Ishikawa (cell line): ENCODE measurements around the gene SOBP.

Experiments used
- CEBPB ChIP-seq: IDR thresholded peaks from 2 replicates; pipeline ENCODE4 v1.6.1; 2012
- CREB1 ChIP-seq: IDR thresholded peaks from 2 replicates; pipeline ENCODE4 v1.6.1; 2012; ENCODE audit warnings: low read depth
- EGR1 ChIP-seq: IDR thresholded peaks from 2 replicates; pipeline ENCODE4 v1.6.1; 2012
- EP300 ChIP-seq: IDR thresholded peaks from 2 replicates; pipeline ENCODE4 v1.6.1; 2012; ENCODE audit warnings: borderline replicate concordance
- FOXM1 ChIP-seq: IDR thresholded peaks from 2 replicates; pipeline ENCODE4 v1.6.1; 2012; ENCODE audit warnings: low read depth, borderline replicate concordance
- NFIC ChIP-seq: IDR thresholded peaks from 2 replicates; pipeline ENCODE4 v1.6.1; 2012
- RAD21 ChIP-seq: IDR thresholded peaks from 2 replicates; pipeline ENCODE4 v1.6.1; 2012; ENCODE audit warnings: low read depth
- TAF1 ChIP-seq: IDR thresholded peaks from 2 replicates; pipeline ENCODE4 v1.6.1; 2012; ENCODE audit warnings: low read depth, mild to moderate bottlenecking
- TCF12 ChIP-seq: IDR thresholded peaks from 2 replicates; pipeline ENCODE4 v1.6.1; 2012; ENCODE audit warnings: low read depth
- TEAD4 ChIP-seq: IDR thresholded peaks from 2 replicates; pipeline ENCODE4 v1.6.1; 2012
- YY1 ChIP-seq: IDR thresholded peaks from 2 replicates; pipeline ENCODE4 v1.6.1; 2012; ENCODE audit warnings: low read depth
- ZBTB7A ChIP-seq: IDR thresholded peaks from 2 replicates; pipeline ENCODE4 v1.6.1; 2012; ENCODE audit warnings: low read depth
- TF ChIP-seq, protein P1 (sequence below): IDR thresholded peaks from 2 replicates; pipeline ENCODE4 v1.6.1; 2012; ENCODE audit warnings: low read depth, mild to moderate bottlenecking
- TF ChIP-seq, protein P2 (sequence below): IDR thresholded peaks from 2 replicates; pipeline ENCODE4 v1.6.1; 2012
- TF ChIP-seq, protein P3 (sequence below): IDR thresholded peaks from 2 replicates; pipeline ENCODE4 v1.6.1; 2012

Gene SOBP

DNA sequence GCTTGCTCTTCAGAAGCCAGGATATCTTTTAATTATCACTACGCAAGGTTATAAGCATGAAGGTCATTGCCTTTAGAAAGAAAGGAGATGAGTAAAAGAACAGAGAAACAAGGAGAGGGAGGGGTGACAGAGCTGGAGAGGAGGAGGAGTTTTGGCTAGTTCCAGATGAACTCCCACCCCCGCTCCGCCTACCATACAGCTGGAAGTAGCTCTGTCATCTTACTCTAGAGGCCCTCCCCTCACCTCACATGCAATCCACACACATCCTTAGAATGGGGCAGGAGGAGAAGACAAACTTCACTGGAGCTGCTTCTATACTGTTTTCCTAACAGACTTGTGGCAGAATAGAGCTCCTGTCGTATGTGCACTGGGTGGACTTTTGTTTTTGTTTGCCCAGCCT lies 189.5 kb downstream of the SOBP start:
- TF ChIP-seq TAF1 (no peak), CREB1 (no peak)
- TF ChIP-seq, protein P1, sequence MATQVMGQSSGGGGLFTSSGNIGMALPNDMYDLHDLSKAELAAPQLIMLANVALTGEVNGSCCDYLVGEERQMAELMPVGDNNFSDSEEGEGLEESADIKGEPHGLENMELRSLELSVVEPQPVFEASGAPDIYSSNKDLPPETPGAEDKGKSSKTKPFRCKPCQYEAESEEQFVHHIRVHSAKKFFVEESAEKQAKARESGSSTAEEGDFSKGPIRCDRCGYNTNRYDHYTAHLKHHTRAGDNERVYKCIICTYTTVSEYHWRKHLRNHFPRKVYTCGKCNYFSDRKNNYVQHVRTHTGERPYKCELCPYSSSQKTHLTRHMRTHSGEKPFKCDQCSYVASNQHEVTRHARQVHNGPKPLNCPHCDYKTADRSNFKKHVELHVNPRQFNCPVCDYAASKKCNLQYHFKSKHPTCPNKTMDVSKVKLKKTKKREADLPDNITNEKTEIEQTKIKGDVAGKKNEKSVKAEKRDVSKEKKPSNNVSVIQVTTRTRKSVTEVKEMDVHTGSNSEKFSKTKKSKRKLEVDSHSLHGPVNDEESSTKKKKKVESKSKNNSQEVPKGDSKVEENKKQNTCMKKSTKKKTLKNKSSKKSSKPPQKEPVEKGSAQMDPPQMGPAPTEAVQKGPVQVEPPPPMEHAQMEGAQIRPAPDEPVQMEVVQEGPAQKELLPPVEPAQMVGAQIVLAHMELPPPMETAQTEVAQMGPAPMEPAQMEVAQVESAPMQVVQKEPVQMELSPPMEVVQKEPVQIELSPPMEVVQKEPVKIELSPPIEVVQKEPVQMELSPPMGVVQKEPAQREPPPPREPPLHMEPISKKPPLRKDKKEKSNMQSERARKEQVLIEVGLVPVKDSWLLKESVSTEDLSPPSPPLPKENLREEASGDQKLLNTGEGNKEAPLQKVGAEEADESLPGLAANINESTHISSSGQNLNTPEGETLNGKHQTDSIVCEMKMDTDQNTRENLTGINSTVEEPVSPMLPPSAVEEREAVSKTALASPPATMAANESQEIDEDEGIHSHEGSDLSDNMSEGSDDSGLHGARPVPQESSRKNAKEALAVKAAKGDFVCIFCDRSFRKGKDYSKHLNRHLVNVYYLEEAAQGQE = no peak

DNA sequence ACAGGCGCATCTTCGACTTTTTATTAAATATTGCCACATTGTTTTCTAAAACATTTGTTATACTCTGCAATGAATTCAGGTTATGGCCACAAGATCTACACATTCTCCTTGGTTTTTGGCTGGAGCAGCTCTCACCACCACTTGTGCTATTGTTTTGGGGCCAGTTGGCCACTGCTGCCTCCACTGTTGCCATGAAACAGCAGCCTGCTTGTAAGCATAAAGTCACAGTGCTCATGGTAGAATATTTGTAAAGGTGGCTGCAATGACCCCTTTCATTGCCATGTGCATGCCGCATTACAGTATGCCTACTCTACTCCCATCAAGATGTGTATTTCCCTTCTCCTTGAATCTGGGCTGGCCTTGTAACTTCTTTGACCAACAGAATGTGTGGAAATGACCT lies 192.8 kb downstream of the SOBP start:
- TF ChIP-seq CREB1 (no peak), FOXM1 (no peak), ZBTB7A (no peak), TEAD4 (no peak), TCF12 (no peak), CEBPB (no peak)
- TF ChIP-seq, protein P2, sequence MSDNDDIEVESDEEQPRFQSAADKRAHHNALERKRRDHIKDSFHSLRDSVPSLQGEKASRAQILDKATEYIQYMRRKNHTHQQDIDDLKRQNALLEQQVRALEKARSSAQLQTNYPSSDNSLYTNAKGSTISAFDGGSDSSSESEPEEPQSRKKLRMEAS = no peak
- TF ChIP-seq, protein P1 = no peak

DNA sequence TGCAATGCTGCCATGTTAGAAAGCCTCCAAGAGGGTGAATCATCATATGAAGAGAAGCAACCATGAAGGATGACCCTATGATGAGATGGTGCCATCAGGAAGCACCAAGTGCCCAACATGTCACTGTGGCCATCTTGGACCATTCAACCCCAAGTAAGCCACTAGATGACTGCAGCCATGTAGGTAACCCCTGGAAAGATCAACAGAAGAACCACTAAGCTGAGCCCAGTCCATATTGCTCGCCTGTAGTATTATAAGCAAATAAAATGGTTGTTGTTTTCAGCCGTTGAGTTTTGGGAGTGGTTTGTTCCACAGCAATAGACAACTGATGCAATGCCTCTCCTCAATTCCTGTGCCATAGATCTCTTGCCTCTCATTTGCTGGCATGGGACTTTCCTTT lies 193.3 kb downstream of the SOBP start:
- TF ChIP-seq CEBPB (no peak), YY1 (no peak), RAD21 (no peak), EP300 (no peak), TCF12 (no peak), TAF1 (no peak), NFIC (no peak), EGR1 (no peak)
- TF ChIP-seq, protein P1 = no peak

DNA sequence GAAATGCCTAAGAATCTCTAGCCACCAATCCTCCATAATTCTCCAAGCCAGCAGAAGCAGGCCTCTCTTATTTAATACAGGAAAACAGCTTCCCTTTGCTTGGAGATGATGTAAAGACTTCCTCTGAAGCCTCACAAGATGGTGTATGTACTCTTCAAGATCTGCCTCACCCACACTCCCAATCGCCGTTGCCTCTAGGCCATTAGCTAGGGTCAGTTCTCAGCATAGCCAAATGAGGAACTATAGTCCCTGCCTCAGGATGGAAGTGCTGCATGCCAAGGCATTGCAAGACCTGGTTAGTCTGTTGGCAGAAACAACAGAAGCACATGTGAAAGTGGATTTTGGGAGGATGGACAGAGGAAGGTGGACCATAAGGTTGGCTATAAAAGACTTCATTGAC lies 195.1 kb downstream of the SOBP start:
- TF ChIP-seq CREB1 = no peak
- TF ChIP-seq FOXM1 = no peak
- TF ChIP-seq, protein P3, sequence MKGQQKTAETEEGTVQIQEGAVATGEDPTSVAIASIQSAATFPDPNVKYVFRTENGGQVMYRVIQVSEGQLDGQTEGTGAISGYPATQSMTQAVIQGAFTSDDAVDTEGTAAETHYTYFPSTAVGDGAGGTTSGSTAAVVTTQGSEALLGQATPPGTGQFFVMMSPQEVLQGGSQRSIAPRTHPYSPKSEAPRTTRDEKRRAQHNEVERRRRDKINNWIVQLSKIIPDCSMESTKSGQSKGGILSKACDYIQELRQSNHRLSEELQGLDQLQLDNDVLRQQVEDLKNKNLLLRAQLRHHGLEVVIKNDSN = no peak
- TF ChIP-seq, protein P1 = no peak
- TF ChIP-seq EGR1 = no peak
- no peak for TF ChIP-seq EP300
- TF ChIP-seq CEBPB = no peak
- no peak for TF ChIP-seq YY1
- no peak for TF ChIP-seq TEAD4

DNA sequence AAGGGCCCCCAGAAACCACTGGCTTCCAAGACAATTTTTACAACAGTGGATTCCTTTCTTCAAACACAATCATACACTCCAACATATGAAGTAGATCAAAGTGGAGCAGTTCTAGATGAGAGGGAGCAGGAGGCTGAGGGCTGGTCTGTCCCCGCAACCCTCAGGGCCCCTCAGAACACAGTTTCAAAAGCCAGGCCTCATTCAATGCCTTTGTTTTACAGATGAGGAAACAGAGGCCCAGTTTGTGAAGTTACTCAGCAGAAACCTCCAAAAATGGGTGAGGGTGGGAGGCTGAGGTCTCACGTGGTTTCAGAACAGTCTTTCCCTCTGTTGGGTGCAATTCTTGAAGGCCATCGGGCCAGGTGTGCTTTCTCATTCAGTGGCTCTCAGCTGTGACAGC lies 199.3 kb downstream of the SOBP start:
- TF ChIP-seq EP300 (no peak), FOXM1 (no peak), RAD21 (no peak), CREB1 (no peak), TAF1 (no peak), CEBPB (no peak), YY1 (no peak), TEAD4 (no peak), EGR1 (no peak), TCF12 (no peak), ZBTB7A (no peak), NFIC (no peak)
- TF ChIP-seq, protein P2 = no peak
- TF ChIP-seq, protein P1 = no peak
- TF ChIP-seq, protein P3 = no peak
